H9 (cell line): Measurements from ENCODE around the gene GNPDA1. TPM values are rescaled to one million over a fixed set of nuclear protein-coding genes. Genes with fewer than 3 reads are reported as not detected.

ENCODE experiments used
- DNase-seq: peaks from one replicate; pipeline ENCODE4 v3.0.0-alpha.2; 2017
- H2AFZ ChIP-seq: one replicate; pipeline ENCODE4 v1.6.1; 2013; ENCODE audit warnings: mild to moderate bottlenecking, low read length, control low read depth, moderate library complexity
- H2AK5ac ChIP-seq: 2 replicates; pipeline ENCODE4 v1.6.1; 2013; ENCODE audit warnings: low read length, control low read depth, mixed read lengths; ENCODE audit not compliant: insufficient read length
- H2BK120ac ChIP-seq: one replicate; pipeline ENCODE4 v1.6.1; 2013; ENCODE audit warnings: low read depth, mild to moderate bottlenecking, low read length, control low read depth, inconsistent platforms; ENCODE audit not compliant: poor library complexity, severe bottlenecking
- H2BK12ac ChIP-seq: 2 replicates; pipeline ENCODE4 v1.6.1; 2013; ENCODE audit warnings: low read length, control low read depth, mixed read lengths, low read depth; ENCODE audit not compliant: insufficient read length
- H2BK15ac ChIP-seq: 2 replicates; pipeline ENCODE4 v1.6.1; 2013; ENCODE audit warnings: low read depth, low read length, control low read depth
- H2BK20ac ChIP-seq: one replicate; pipeline ENCODE4 v1.6.1; 2013; ENCODE audit warnings: low read depth, mild to moderate bottlenecking, low read length, control low read depth, inconsistent platforms; ENCODE audit not compliant: poor library complexity, severe bottlenecking
- H2BK5ac ChIP-seq: 2 replicates; pipeline ENCODE4 v1.6.1; 2013; ENCODE audit warnings: low read length, control low read depth, mixed read lengths; ENCODE audit not compliant: insufficient read length
- H3K14ac ChIP-seq: 2 replicates; pipeline ENCODE4 v1.6.1; 2013; ENCODE audit warnings: low read length, control low read depth; ENCODE audit not compliant: insufficient read depth
- H3K18ac ChIP-seq: 2 replicates; pipeline ENCODE4 v1.6.1; 2013; ENCODE audit warnings: low read depth, mild to moderate bottlenecking, mixed read lengths, low read length, control low read depth; ENCODE audit not compliant: insufficient read length
- H3K23ac ChIP-seq: 2 replicates; pipeline ENCODE4 v1.6.1; 2013; ENCODE audit warnings: low read length, control low read depth, mixed read lengths, low read depth; ENCODE audit not compliant: insufficient read length
- H3K23me2 ChIP-seq: 2 replicates; pipeline ENCODE4 v1.6.1; 2013; ENCODE audit warnings: low read depth, mild to moderate bottlenecking, mixed read lengths, low read length, control low read depth; ENCODE audit not compliant: insufficient read length, poor library complexity, severe bottlenecking
- H3K27ac ChIP-seq: 2 replicates; pipeline ENCODE4 v1.5.1; 2013; ENCODE audit warnings: low read length, control low read depth, mixed read lengths, low read depth; ENCODE audit not compliant: insufficient read length
- H3K27me3 ChIP-seq: 2 replicates; pipeline ENCODE4 v1.6.1; 2013; ENCODE audit warnings: low read length, control low read depth, inconsistent platforms; ENCODE audit not compliant: insufficient read depth
- H3K4ac ChIP-seq: 2 replicates; pipeline ENCODE4 v1.6.1; 2013; ENCODE audit warnings: low read depth, mild to moderate bottlenecking, control low read depth, inconsistent platforms, low read length, moderate library complexity
- H3K4me1 ChIP-seq: 2 replicates; pipeline ENCODE4 v1.6.1; 2013; ENCODE audit warnings: low read length, control low read depth, inconsistent platforms; ENCODE audit not compliant: insufficient read depth
- H3K4me2 ChIP-seq: 2 replicates; pipeline ENCODE4 v1.6.1; 2013; ENCODE audit warnings: low read length, control low read depth, mixed read lengths; ENCODE audit not compliant: insufficient read length, insufficient read depth
- H3K56ac ChIP-seq: 2 replicates; pipeline ENCODE4 v1.6.1; 2013; ENCODE audit warnings: low read depth, mild to moderate bottlenecking, mixed read lengths, low read length, control low read depth; ENCODE audit not compliant: insufficient read length
- H3K79me1 ChIP-seq: 2 replicates; pipeline ENCODE4 v1.6.1; 2013; ENCODE audit warnings: low read depth, mild to moderate bottlenecking, moderate library complexity, low read length, control low read depth, inconsistent platforms; ENCODE audit not compliant: insufficient read depth, poor library complexity, severe bottlenecking
- H3K79me2 ChIP-seq: 2 replicates; pipeline ENCODE4 v1.6.1; 2013; ENCODE audit warnings: low read length, control low read depth, inconsistent platforms; ENCODE audit not compliant: insufficient read depth
- H3K9ac ChIP-seq: 2 replicates; pipeline ENCODE4 v1.6.1; 2013; ENCODE audit warnings: low read length, control low read depth, mixed read lengths; ENCODE audit not compliant: insufficient read length; ENCODE audit errors: extremely low read depth
- H3K9me3 ChIP-seq: one replicate; pipeline ENCODE4 v1.6.1; 2013; ENCODE audit warnings: low read depth, low read length, inconsistent platforms; ENCODE audit not compliant: control insufficient read depth
- H3T11ph ChIP-seq: one replicate; pipeline ENCODE4 v1.6.1; 2013; ENCODE audit warnings: mild to moderate bottlenecking, low read length, control low read depth, inconsistent platforms
- H4K20me1 ChIP-seq: one replicate; pipeline ENCODE4 v1.6.1; 2013; ENCODE audit not compliant: control insufficient read depth, insufficient read length, insufficient read depth
- H4K5ac ChIP-seq: 2 replicates; pipeline ENCODE4 v1.6.1; 2013; ENCODE audit warnings: low read depth, mild to moderate bottlenecking, mixed read lengths, low read length, control low read depth; ENCODE audit not compliant: insufficient read length
- H4K8ac ChIP-seq: replicated peaks from 2 replicates; pipeline ENCODE4 v1.6.1; 2013; ENCODE audit warnings: low read length, control low read depth, mixed read lengths, low read depth; ENCODE audit not compliant: insufficient read length
- H4K91ac ChIP-seq: 2 replicates; pipeline ENCODE4 v1.6.1; 2013; ENCODE audit warnings: low read depth, mild to moderate bottlenecking, moderate library complexity, mixed read lengths, low read length, control low read depth; ENCODE audit not compliant: insufficient read length
- H3K27ac Mint-ChIP-seq, 3 experiments: 2 replicates in 2 of 3; 3 replicates in 1 of 3; pipeline ENCODE4 v1.8.0; 2020 to 2021; ENCODE audit warnings: mixed read lengths in 3 of 3, mild to moderate bottlenecking in 1 of 3, moderate library complexity in 1 of 3
- H3K27me3 Mint-ChIP-seq: 2 replicates; pipeline ENCODE4 v1.8.0; 2021; ENCODE audit warnings: low read depth, mild to moderate bottlenecking, moderate library complexity, mixed read lengths
- H3K36me3 Mint-ChIP-seq, 3 experiments: 2 replicates in 2 of 3; 3 replicates in 1 of 3; pipeline ENCODE4 v1.8.0; 2020 to 2021; ENCODE audit warnings: low read depth in 3 of 3, mixed read lengths in 3 of 3; ENCODE audit not compliant: insufficient read depth in 1 of 3
- H3K4me1 Mint-ChIP-seq, 2 experiments: 2 replicates each; pipeline ENCODE4 v1.8.0; 2020; ENCODE audit warnings: mixed read lengths in 2 of 2
- H3K4me3 Mint-ChIP-seq, 2 experiments: 2 replicates in 1 of 2; 3 replicates in 1 of 2; pipeline ENCODE4 v1.8.0; 2020 to 2021; ENCODE audit warnings: mild to moderate bottlenecking in 2 of 2, mixed read lengths in 2 of 2, moderate library complexity in 1 of 2
- H3K9me3 Mint-ChIP-seq, 2 experiments: 2 replicates in 1 of 2; 3 replicates in 1 of 2; pipeline ENCODE4 v1.8.0; 2020; ENCODE audit warnings: mild to moderate bottlenecking in 2 of 2, mixed read lengths in 2 of 2, moderate library complexity in 1 of 2
- CTCF ChIP-seq: fragments of 200-600 bp; sonication (generic); conservative IDR thresholded peaks from 3 replicates; pipeline ENCODE4 v1.8.0; 2021; ENCODE audit warnings: antibody characterized with exemption, mild to moderate bottlenecking
- WGBS: extraction: QIAGEN DNeasy Blood & Tissue Kit; methylation state at CpG from one replicate; pipeline ENCODE4 v1.1.7; 2013; ENCODE audit warnings: missing lambda C conversion rate, low lambda C conversion rate, mixed read lengths; ENCODE audit not compliant: insufficient read length; ENCODE audit errors: extremely low coverage; 5-methylcytosine and 5-hydroxymethylcytosine counted together
- total RNA-seq: library from RNA; stranded (reverse); gene quantifications from 2 replicates; pipeline ENCODE4 v1.2.1, GENCODE V29; 2021

Gene GNPDA1
- total RNA-seq, 1 experiment from 2014 or later = 66.8 TPM

GRCh38 chr5:142013734-142014521 is 1.1 kb upstream of the GNPDA1 start:
- Mint-ChIP-seq H3K9me3 (no peaks in the 10 kb centered on the region), H3K27me3 (no peaks in the 10 kb centered on the region), H3K36me3 (peaks cover 2 to 17% (median 15%) of the 10 kb centered on the region in 3 experiments; a peak in 5 of 7 replicates), H3K4me1 (peaks cover 8 to 11% of the 10 kb centered on the region in 2 experiments), H3K4me3 (peak overlapping the region; percentile 82 to 87), H3K27ac (no peak overlapping the region)
- no CpG with 5 or more reads among the region's 16 CpGs for WGBS
- Histone ChIP-seq H3K56ac (no peak overlapping the region), H3K23me2 (peaks cover 8% of the 10 kb centered on the region), H2BK20ac (no peak overlapping the region), H3K27ac (no peak overlapping the region), H4K91ac (no peak overlapping the region), H3K79me1 (no peaks in the 10 kb centered on the region), H2BK5ac (peak overlapping the region; percentile 67), H2BK120ac (no peak overlapping the region), H3K27me3 (no peaks in the 10 kb centered on the region), H3K9ac (no peak overlapping the region), H3K18ac (no peak overlapping the region), H3K14ac (no peak overlapping the region), H2BK12ac (peak overlapping the region; percentile 76), H2AFZ (no peak overlapping the region), H4K20me1 (no peaks in the 10 kb centered on the region), H3K4ac (no peak overlapping the region), H3K79me2 (no peaks in the 10 kb centered on the region), H3T11ph (no peak overlapping the region), H4K8ac (no peak overlapping the region), H3K9me3 (no peaks in the 10 kb centered on the region), H3K4me1 (no peaks in the 10 kb centered on the region; the same call in 1 of the 2 replicates), H3K4me2 (no peak overlapping the region), H2AK5ac (no peak overlapping the region), H4K5ac (no peak overlapping the region), H2BK15ac (no peak overlapping the region), H3K23ac (no peak overlapping the region)
- TF ChIP-seq CTCF = no peak
- no peak for DNase-seq
